ENCODE results near the gene DDAH1. TPM values are rescaled to one million over a fixed set of nuclear protein-coding genes. Genes with fewer than 3 reads are reported as not detected.

Gene DDAH1
- total and polyA plus RNA-seq, 2 of the 8 experiments (the other 6 are each of a cell fraction or from before 2014, with no cell fraction given), result 22.8 to 54.5 TPM

DNA sequence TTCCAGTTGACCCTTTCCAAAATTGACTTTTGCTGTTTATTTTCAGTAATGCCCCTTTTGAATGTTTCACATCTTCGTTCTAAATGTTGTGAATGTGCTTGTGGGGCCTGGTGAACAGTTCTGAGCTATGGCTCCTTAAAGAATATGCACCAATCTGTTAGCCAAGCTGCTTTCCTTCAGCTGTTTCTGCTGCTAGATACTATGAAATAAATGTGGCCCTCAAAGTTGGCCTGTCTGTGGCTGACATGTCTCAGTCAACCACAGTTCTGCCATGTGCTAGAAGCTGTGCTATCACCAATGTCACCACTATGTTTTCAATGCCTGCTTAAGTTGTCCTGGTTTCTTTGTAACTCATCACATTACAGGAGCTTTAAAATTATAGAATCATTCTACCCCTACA is 101.9 kb downstream of the DDAH1 start:
- POLR2A ChIA-PET (ENCODE audit: partially characterized antibody), result no interaction called here
- no peak overlapping the region for H3K14ac ChIP-seq (ENCODE audit: insufficient read length)
- no peak overlapping the region for H2BK15ac ChIP-seq (ENCODE audit: low read length)
- H2AFZ ChIP-seq (ENCODE audit: low read length), result no peak overlapping the region
- no peak overlapping the region for H3K23ac ChIP-seq (ENCODE audit: insufficient read length)
- DNase-seq (ENCODE audit: low read depth in 1 of 2, low spot score in 2 of 2) (no peak), FAIRE-seq (no peak)
- H2BK12ac ChIP-seq (ENCODE audit: low read depth, low read length), result no peak overlapping the region
- no peak overlapping the region for H2BK5ac ChIP-seq (ENCODE audit: low read depth, low read length)
- H3K9me3 ChIP-seq (ENCODE audit: insufficient read depth in 2 of 2, low read depth in 1 of 2, low read length in 1 of 2), result no peaks in the 10 kb centered on the region
- no peak overlapping the region for H3K27ac ChIP-seq (ENCODE audit: low read depth, low read length)
- no peaks in the 10 kb centered on the region for H3K79me2 ChIP-seq (ENCODE audit: control insufficient read depth in 1 of 2, insufficient read depth in 2 of 2, low read length in 2 of 2)
- H3K56ac ChIP-seq (replicated peaks; ENCODE audit: insufficient read length, low read depth, low read length), result no peak overlapping the region
- H3K4me1 ChIP-seq (replicated peaks in 1 of 4; ENCODE audit: control insufficient read depth in 3 of 4, insufficient read depth in 4 of 4, low read length in 3 of 4), result no peaks in the 10 kb centered on the region
- H3K79me1 ChIP-seq (ENCODE audit: low read depth, low read length), result no peaks in the 10 kb centered on the region; the same call in 1 of the 2 replicates
- 81% methylated on average over 1 of the region's 1 CpG; no CpG with 5 or more reads in 1 of the 2 experiments for WGBS, 2 experiments (ENCODE audit: extremely low coverage in 1 of 2, insufficient coverage in 1 of 2, insufficient read length in 1 of 2, insufficient replicate concordance in 2 of 2, low coverage in 1 of 2, low lambda C conversion rate in 2 of 2, missing lambda C conversion rate in 1 of 2)
- no peaks in the 10 kb centered on the region for H3K27me3 ChIP-seq (replicated peaks in 1 of 4; ENCODE audit: control insufficient read depth in 3 of 4, extremely low read depth in 1 of 4, insufficient read depth in 3 of 4, low read length in 3 of 4)
- no peak overlapping the region for H2BK20ac ChIP-seq (ENCODE audit: low read length)
- no peak overlapping the region for H3K4ac ChIP-seq (replicated peaks; ENCODE audit: insufficient read length, low read depth, low read length)
- no peak overlapping the region for H3K4me2 ChIP-seq (ENCODE audit: insufficient read depth in 1 of 2, low read depth in 2 of 2, low read length in 2 of 2)
- no peak overlapping the region for H3K4me3 ChIP-seq (ENCODE audit: extremely low read depth in 1 of 4, insufficient read depth in 2 of 4, low read depth in 3 of 4, low read length in 4 of 4)
- CTCF ChIA-PET (ENCODE audit: partially characterized antibody), result interaction anchor here (0.6 to 1.5 kb wide), 2 partner anchors 8 to 69 kb away, joined by 3 to 4 read pairs; no protein-coding TSS in a partner anchor
- H3K23me2 ChIP-seq (ENCODE audit: low read depth, low read length), result no peaks in the 10 kb centered on the region
- H2BK120ac ChIP-seq (replicated peaks; ENCODE audit: low read depth, low read length), result no peak overlapping the region
- H3K9ac ChIP-seq (replicated peaks in 1 of 4; ENCODE audit: extremely low read depth in 1 of 4, low read depth in 3 of 4, low read length in 3 of 4), result no peak overlapping the region
- H2AK5ac ChIP-seq (ENCODE audit: low read depth, low read length), result no peak overlapping the region
- H4K20me1 ChIP-seq (replicated peaks in 1 of 2; ENCODE audit: control insufficient read depth in 1 of 2, insufficient read depth in 2 of 2, low read length in 2 of 2), result no peaks in the 10 kb centered on the region
- H4K5ac ChIP-seq (ENCODE audit: insufficient read length, low read depth, low read length), result peak overlapping the region; percentile 37
- H4K91ac ChIP-seq (replicated peaks; ENCODE audit: insufficient read length, low read length), result no peak overlapping the region
- H3K36me3 ChIP-seq (ENCODE audit: control insufficient read depth in 2 of 4, insufficient read depth in 4 of 4, low read length in 3 of 4), result no peaks in the 10 kb centered on the region
- H3K18ac ChIP-seq (ENCODE audit: extremely low read depth, low read length), result no peak overlapping the region
- H4K8ac ChIP-seq (ENCODE audit: extremely low read depth, insufficient read depth, low read length), result no peak overlapping the region
- TF ChIP-seq RBBP5 (IDR thresholded peaks at IDR 0.05; ENCODE audit: borderline replicate concordance, low read depth, low read length) (no peak), KDM4A (IDR thresholded peaks at IDR 0.05; ENCODE audit: low read depth, low read length, severe bottlenecking) (no peak), SAP30 (IDR thresholded peaks at IDR 0.05; ENCODE audit: insufficient read depth, insufficient replicate concordance, low read length) (no peak), ASH2L (IDR thresholded peaks at IDR 0.05; ENCODE audit: low read length) (no peak), NRF1 (IDR thresholded peaks at IDR 0.05; ENCODE audit: low read depth, low read length) (no peak), TAF7 (optimal IDR thresholded peaks at IDR 0.05; ENCODE audit: borderline replicate concordance, low read depth, low read length) (no peak), GABPA (IDR thresholded peaks at IDR 0.05; ENCODE audit: borderline replicate concordance, insufficient read depth, low read length) (no peak), POLR2AphosphoS5 (IDR thresholded peaks at IDR 0.05; ENCODE audit: low read depth, low read length) (no peak), EP300 (IDR thresholded peaks at IDR 0.05; ENCODE audit: borderline replicate concordance in 1 of 2, low read depth in 2 of 2, low read length in 2 of 2) (no peak), RXRA (IDR thresholded peaks at IDR 0.05; ENCODE audit: insufficient read depth, low read depth, low read length) (no peak), CTBP2 (IDR thresholded peaks at IDR 0.05; ENCODE audit: borderline replicate concordance, insufficient read depth, insufficient read length, low read length) (no peak), EZH2 (IDR thresholded peaks at IDR 0.05; ENCODE audit: low read depth, low read length, severe bottlenecking) (no peak)
- TF ChIP-seq, protein P1, sequence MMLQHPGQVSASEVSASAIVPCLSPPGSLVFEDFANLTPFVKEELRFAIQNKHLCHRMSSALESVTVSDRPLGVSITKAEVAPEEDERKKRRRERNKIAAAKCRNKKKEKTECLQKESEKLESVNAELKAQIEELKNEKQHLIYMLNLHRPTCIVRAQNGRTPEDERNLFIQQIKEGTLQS (IDR thresholded peaks at IDR 0.05; ENCODE audit: insufficient read depth, low read depth, low read length), result no peak
